Fibroblast of the aortic adventitia (primary cell): ENCODE data around the gene CAPN5. TPM values are rescaled to one million over a fixed set of nuclear protein-coding genes. Genes with fewer than 3 reads are reported as not detected.
A peak's percentile ranks its signal among the peaks of the same experiment; 100 is the strongest.

Source experiments
- DNase-seq: peaks from one replicate; pipeline ENCODE4 v3.0.0-alpha.2; 2010; ENCODE audit warnings: low read depth
- H3K4me3 ChIP-seq: 2 replicates; pipeline ENCODE4 v1.5.1; 2011; ENCODE audit warnings: low read depth, mild to moderate bottlenecking, control low read depth, low read length, moderate library complexity
- CTCF ChIP-seq: IDR thresholded peaks from 2 replicates; pipeline ENCODE4 v1.5.1; 2011; ENCODE audit warnings: mild to moderate bottlenecking, low read length, control low read depth, inconsistent platforms; ENCODE audit not compliant: insufficient read depth
- total RNA-seq: library from RNA; depleted of rRNA; stranded (reverse); fragments of >200 nt; gene quantifications from 2 replicates; pipeline ENCODE4 v1.2.3, GENCODE V29; 2012; ENCODE audit warnings: low replicate concordance

Gene CAPN5
- total RNA-seq, 1 donor, result 31.0 TPM

DNA sequence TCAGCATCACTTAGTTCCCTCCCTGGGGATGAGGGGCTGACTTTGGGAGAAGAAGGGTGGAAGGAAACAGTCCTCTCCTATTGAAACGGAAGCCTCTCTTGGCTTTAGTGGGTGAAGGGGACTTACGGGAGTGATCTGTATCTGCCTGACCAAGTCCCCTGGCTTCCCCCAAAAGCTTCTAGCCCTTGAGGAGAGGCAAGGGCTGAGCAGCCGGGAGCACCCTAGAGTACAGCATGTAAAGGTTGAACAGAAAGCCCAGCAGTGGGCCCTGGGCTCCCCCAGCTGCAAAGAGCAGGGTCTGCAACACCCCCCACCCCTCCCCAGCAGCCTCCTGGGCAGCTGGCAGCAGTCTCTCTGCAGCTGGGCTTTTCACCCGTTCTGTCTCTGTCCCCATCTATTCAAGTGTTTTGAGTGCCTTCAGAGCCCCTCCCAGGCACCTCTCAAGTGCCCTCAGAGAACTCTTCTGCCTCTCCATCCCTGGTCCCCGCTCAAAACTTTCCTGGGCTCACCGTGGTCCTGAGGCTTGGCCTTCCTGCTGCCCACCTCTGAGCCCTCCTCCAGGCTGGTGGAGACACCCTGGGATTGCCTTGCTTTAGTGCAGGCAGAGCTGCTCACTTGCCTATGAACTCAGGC lies 2.7 kb downstream of the CAPN5 start:
- no peak for TF ChIP-seq CTCF
- no peak for DNase-seq
- H3K4me3 ChIP-seq, result no peak overlapping the region

DNA sequence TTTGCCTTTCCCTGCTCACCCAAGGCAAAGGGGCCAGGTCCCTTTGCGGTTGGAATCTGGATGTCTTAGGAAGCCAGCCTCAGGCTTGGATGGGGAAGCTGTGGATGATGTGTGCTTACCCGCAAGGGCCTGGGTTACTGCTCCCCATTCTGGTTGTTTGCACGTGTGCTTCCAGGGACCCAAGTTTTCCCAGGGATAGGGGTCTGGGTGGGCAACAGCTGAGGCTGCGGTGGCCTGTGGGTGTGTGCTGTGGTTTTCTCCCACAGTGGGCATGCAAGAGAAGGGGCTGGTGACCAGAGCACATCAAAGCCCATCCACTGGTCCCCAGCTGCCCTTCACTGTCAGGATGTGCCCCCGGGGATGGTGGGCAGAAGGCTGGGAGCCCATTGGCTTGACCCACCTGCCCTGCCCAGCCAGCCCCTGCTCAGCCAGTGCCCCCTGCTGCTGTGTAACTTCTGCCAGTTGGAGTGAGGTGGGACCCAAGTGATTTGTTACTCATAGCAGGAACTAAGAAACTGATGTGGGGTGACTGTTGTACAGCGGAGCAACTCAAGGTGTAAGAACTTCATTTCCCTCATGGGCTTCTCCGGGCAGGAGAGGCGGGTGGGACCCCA lies 3.3 kb downstream of the CAPN5 start:
- no peak for DNase-seq
- H3K4me3 ChIP-seq, result no peak overlapping the region
- no peak for TF ChIP-seq CTCF

- no peak overlapping the region for H3K4me3 ChIP-seq
- TF ChIP-seq CTCF, result no peak
- no peak for DNase-seq
Measured at GRCh38 chr11:77071077-77071476, 4.3 kb downstream of the CAPN5 start.

- TF ChIP-seq CTCF, result no peak
- DNase-seq, result no peak
- H3K4me3 ChIP-seq, result no peak overlapping the region
Measured at GRCh38 chr11:77071671-77072605, 5.2 kb downstream of the CAPN5 start.

DNA sequence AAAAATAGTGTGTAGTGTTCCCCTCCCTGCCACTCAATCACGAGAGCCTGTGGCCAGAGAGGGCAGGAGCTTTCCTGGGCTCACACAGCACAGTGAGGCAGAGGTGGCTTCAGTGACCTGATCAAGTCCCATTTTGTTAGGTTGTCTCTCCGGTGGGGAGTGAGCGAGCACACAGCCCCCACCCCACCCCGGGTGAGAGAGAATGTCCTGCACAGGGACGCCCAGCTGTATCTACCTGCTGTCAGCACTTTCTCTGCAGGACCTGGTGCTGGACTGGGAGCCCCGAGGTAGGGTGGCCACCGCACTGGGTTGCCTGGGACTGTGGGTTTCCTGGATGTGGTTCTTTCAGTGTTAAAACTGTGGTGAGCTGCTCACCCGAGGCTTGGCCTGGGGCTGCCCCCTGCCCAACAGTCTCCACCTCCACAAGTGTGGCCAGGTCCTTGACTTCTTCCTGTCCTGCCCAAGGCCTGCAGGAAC lies 6.1 kb downstream of the CAPN5 start:
- no peak for TF ChIP-seq CTCF
- no peak for DNase-seq
- H3K4me3 ChIP-seq, result no peak overlapping the region

DNA sequence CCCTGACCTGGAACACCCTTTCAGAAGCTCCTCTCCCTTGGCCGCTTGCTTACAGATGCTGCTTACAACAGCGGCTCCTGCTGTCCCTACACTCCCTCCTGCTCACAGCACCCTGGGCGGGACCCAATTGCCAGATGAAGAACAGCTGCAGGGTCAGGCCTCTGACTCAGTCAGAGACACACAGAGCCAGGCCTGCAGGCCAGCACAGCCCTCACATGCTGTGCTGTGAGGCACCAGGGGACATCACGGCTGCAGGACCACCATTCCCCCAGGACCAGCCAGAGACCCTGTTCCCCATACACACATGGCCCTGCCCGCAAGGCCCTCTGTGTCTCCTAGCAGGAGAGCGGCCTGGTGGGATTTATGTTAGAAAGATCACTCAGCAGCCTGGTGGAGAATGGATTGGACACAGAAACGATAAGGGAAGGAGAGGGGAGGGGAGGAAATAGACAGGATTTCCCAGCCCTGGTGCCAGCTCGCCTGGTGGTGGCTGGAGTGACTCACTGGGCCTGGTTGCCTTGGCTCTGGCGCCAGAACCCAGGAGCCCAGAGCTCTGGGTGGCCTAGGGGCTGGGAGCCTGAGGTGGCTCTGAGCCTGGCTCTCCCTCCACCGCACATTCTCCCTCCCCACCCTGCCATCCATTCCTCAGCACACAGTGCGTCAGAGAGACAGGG lies 6.7 kb downstream of the CAPN5 start:
- peak; percentile 94 for DNase-seq
- TF ChIP-seq CTCF, result peak; percentile 86
- H3K4me3 ChIP-seq, result peak overlapping the region; percentile 10
